Adrenal gland (tissue), 12 donors: ENCODE data around the gene CTSW. TPM values are rescaled to one million over a fixed set of nuclear protein-coding genes. Genes with fewer than 3 reads are reported as not detected.

Experiments
- DNase-seq, 7 donors: peaks; one replicate each; pipeline ENCODE4 v3.0.0-alpha.2; 2019 to 2020
- H3K27ac ChIP-seq, 5 donors: fragments of 200-600 bp; sonication (generic) in 4 of 5; 1 replicate in 3 of 5; 2 replicates in 2 of 5; pipeline versions ENCODE4 v1.5.1 to v1.8.0; 2016 to 2020; ENCODE audit warnings: mild to moderate bottlenecking in 1 of 5
- H3K27me3 ChIP-seq: fragments of 200-600 bp; 2 replicates; pipeline ENCODE4 v1.8.0; 2021
- H3K36me3 ChIP-seq, 2 donors: fragments of 200-600 bp; replicated peaks in 1 of 2; 1 replicate in 1 of 2; 2 replicates in 1 of 2; pipeline versions ENCODE4 v1.5.1 to v1.8.0; 2018 to 2022
- H3K4me1 ChIP-seq, 2 donors: fragments of 200-600 bp; replicated peaks in 1 of 2; 1 replicate in 1 of 2; 2 replicates in 1 of 2; pipeline versions ENCODE4 v1.5.1 to v1.8.0; 2018 to 2021
- H3K4me3 ChIP-seq, 4 donors: fragments of 200-600 bp; sonication (generic) in 3 of 4; one replicate each; pipeline ENCODE4 v1.5.1; 2016 to 2018
- H3K9me3 ChIP-seq, 3 donors: fragments of 200-600 bp; sonication (generic) in 1 of 3; replicated peaks in 1 of 3; 1 replicate in 2 of 3; 2 replicates in 1 of 3; pipeline versions ENCODE4 v1.5.1 to v1.8.0; 2016 to 2021
- POLR2A ChIP-seq, 2 donors: fragments of 450-650 bp; IDR thresholded peaks; one replicate each; pipeline ENCODE4 v1.6.1; 2017; ENCODE audit warnings: antibody characterized with exemption in 2 of 2, mild to moderate bottlenecking in 2 of 2, moderate library complexity in 1 of 2
- WGBS, 4 donors: extraction: QIAGEN DNeasy Blood & Tissue Kit in 2 of 4; methylation state at CpG; one replicate each; pipeline versions ENCODE4 v1.1.5 to v1.1.7; 2013 to 2017; 5-methylcytosine and 5-hydroxymethylcytosine counted together
- intact Hi-C, 2 donors: fragments of 100-400 bp; cut with DNase I; formaldehyde crosslinking; loops; one replicate each; pipeline versions ENCODE4 v1.14.1 to v1.15.0; 2022 to 2023
- polyA plus RNA-seq, 3 donors: library from polyadenylated mRNA; stranded (reverse); fragments of 200-250 nt in 2 of 3; fragments of 350-450 nt in 1 of 3; fragmentation: Illumina TruSeq in 1 of 3; extraction: RNeasy Lipid Tissue Mini Kit (QIAGEN cat#74804) in 1 of 3; gene quantifications; one replicate each; pipeline ENCODE4 v1.2.3, GENCODE V29; 2013 to 2014
- total RNA-seq, 9 donors: library from RNA; depleted of rRNA in 4 of 9; stranded (reverse); fragments of >200 nt in 4 of 9; fragments of 120-200 nt in 1 of 9; fragmentation: NEBNext Ultra II Directional in 1 of 9; extraction: Animal tissue kit (Norgen Biotek cat#: 25700) in 1 of 9; gene quantifications; one replicate each; pipeline versions ENCODE4 v1.1.0 to v1.2.4, GENCODE V29; 2013 to 2023
- TF ChIP-seq, protein P1 (sequence below), 6 experiments: fragments of 450-650 bp in 4 of 6; fragments of 200-600 bp in 2 of 6; sonication (generic) in 1 of 6; IDR thresholded peaks; 1 replicate in 5 of 6; 2 replicates in 1 of 6; pipeline versions ENCODE4 v1.5.1 to v1.8.0; 2016 to 2021; ENCODE audit warnings: antibody characterized with exemption in 6 of 6, mild to moderate bottlenecking in 2 of 6, moderate library complexity in 1 of 6
- donor health status: healthy with polysubstance abuse.
- donor health status: Bipolar disorder and iron deficiency.
- donor health status: DM: yes; HTN: yes; CAD: no.
- donor health status: DM: no; HTN: no; CAD: no.
- donor health status: DM: no; HTN: no; CAD: no.
- donor health status: DM: yes; HTN: yes; CAD: no.

Gene CTSW
- total and polyA plus RNA-seq, 12 donors, result 0.28 to 4.8 (median 0.96) TPM; not detected in 2

GRCh38 chr11:65880027-65880426 lies 390 bp downstream of the CTSW start:
- no peak for DNase-seq

GRCh38 chr11:65880844-65881421 lies 1.3 kb downstream of the CTSW start:
- intact Hi-C loops, result loop anchor here (5.0 kb wide), 2 partner anchors 81 to 101 kb away; partner anchors contain the start of gene SART1 (in 1 of the 2)
- no peak overlapping the region for H3K27ac ChIP-seq
- TF ChIP-seq, protein P1, sequence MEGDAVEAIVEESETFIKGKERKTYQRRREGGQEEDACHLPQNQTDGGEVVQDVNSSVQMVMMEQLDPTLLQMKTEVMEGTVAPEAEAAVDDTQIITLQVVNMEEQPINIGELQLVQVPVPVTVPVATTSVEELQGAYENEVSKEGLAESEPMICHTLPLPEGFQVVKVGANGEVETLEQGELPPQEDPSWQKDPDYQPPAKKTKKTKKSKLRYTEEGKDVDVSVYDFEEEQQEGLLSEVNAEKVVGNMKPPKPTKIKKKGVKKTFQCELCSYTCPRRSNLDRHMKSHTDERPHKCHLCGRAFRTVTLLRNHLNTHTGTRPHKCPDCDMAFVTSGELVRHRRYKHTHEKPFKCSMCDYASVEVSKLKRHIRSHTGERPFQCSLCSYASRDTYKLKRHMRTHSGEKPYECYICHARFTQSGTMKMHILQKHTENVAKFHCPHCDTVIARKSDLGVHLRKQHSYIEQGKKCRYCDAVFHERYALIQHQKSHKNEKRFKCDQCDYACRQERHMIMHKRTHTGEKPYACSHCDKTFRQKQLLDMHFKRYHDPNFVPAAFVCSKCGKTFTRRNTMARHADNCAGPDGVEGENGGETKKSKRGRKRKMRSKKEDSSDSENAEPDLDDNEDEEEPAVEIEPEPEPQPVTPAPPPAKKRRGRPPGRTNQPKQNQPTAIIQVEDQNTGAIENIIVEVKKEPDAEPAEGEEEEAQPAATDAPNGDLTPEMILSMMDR (IDR thresholded peaks at IDR 0.05), result no peak
- TF ChIP-seq POLR2A (IDR thresholded peaks at IDR 0.05), result no peak
- H3K4me3 ChIP-seq, result no peak overlapping the region
- peaks cover 0 to 32% of the 10 kb centered on the region in 2 donors for H3K36me3 ChIP-seq
- no peaks in the 10 kb centered on the region for H3K9me3 ChIP-seq
- no peaks in the 10 kb centered on the region for H3K27me3 ChIP-seq
- no peak for DNase-seq
- peaks cover 0 to 3% of the 10 kb centered on the region in 2 donors for H3K4me1 ChIP-seq
- 65 to 76% (median 68%) methylated on average over 4 to 7 of the region's 7 CpGs for WGBS, 4 donors

More at GRCh38 chr11:65880027-65880426, 390 bp downstream of the CTSW start:
- H3K27ac ChIP-seq, result no peak overlapping the region
- H3K27me3 ChIP-seq, result no peaks in the 10 kb centered on the region
- H3K4me1 ChIP-seq, result peaks cover 0 to 3% of the 10 kb centered on the region in 2 donors
- WGBS, 4 donors, result 59 to 84% (median 67%) methylated on average over 3 to 7 of the region's 7 CpGs
- intact Hi-C loops, result loop anchor here (5.0 kb wide), 2 partner anchors 82 to 102 kb away; partner anchors contain the start of gene SART1 (in 1 of the 2)
- H3K9me3 ChIP-seq, result no peaks in the 10 kb centered on the region
- no peak overlapping the region for H3K4me3 ChIP-seq
- TF ChIP-seq POLR2A (IDR thresholded peaks at IDR 0.05), result no peak
- TF ChIP-seq, protein P1 (IDR thresholded peaks at IDR 0.05), result no peak
- peaks cover 0 to 25% of the 10 kb centered on the region in 2 donors for H3K36me3 ChIP-seq

GRCh38 chr11:65882120-65883057 lies 2.8 kb downstream of the CTSW start:
- DNase-seq, result peak in 1 of 7 donors; percentile 7
- WGBS, 4 donors, result 87 to 92% (median 91%) methylated on average over 23 to 30 of the region's 30 CpGs
- no peak overlapping the region for H3K27ac ChIP-seq
- H3K9me3 ChIP-seq, result no peaks in the 10 kb centered on the region
- intact Hi-C loops, result loop anchor here (5.0 kb wide), 2 partner anchors 80 to 100 kb away; partner anchors contain the start of gene SART1 (in 1 of the 2)
- H3K4me1 ChIP-seq, result peaks cover 0 to 5% of the 10 kb centered on the region in 2 donors
- no peak overlapping the region for H3K4me3 ChIP-seq
- peaks cover 0 to 43% of the 10 kb centered on the region in 2 donors for H3K36me3 ChIP-seq
- no peaks in the 10 kb centered on the region for H3K27me3 ChIP-seq
- TF ChIP-seq POLR2A (IDR thresholded peaks at IDR 0.05), result no peak
- TF ChIP-seq, protein P1 (IDR thresholded peaks at IDR 0.05), result no peak
